Liver (tissue), 9 donors: ENCODE data around the gene SYNGR3. TPM values are rescaled to one million over a fixed set of nuclear protein-coding genes. Genes with fewer than 3 reads are reported as not detected.

Source experiments
- DNase-seq: peaks from one replicate; pipeline ENCODE4 v3.0.0-alpha.2; 2017; ENCODE audit warnings: low spot score
- H3K27ac ChIP-seq, 2 donors: one replicate each; pipeline ENCODE4 v1.7.0; 2013; ENCODE audit warnings: inconsistent platforms in 2 of 2, low read length in 2 of 2, control low read depth in 1 of 2, low read depth in 1 of 2, mild to moderate bottlenecking in 1 of 2
- H3K27me3 ChIP-seq, 4 donors: one replicate each; pipeline versions ENCODE4 v1.6.1 to v1.7.0; 2013; ENCODE audit warnings: low read length in 3 of 4, inconsistent platforms in 1 of 4, mild to moderate bottlenecking in 1 of 4, moderate library complexity in 1 of 4; ENCODE audit not compliant: control insufficient read depth in 4 of 4, insufficient read depth in 4 of 4
- H3K36me3 ChIP-seq, 4 donors: one replicate each; pipeline versions ENCODE4 v1.6.1 to v1.7.0; 2013; ENCODE audit warnings: low read length in 3 of 4, mild to moderate bottlenecking in 3 of 4, low read depth in 1 of 4, moderate library complexity in 1 of 4; ENCODE audit not compliant: control insufficient read depth in 4 of 4, insufficient read depth in 3 of 4
- H3K4me1 ChIP-seq, 4 donors: one replicate each; pipeline versions ENCODE4 v1.6.1 to v1.7.0; 2013; ENCODE audit warnings: low read length in 3 of 4, mild to moderate bottlenecking in 3 of 4, moderate library complexity in 1 of 4; ENCODE audit not compliant: control insufficient read depth in 4 of 4, insufficient read depth in 4 of 4
- H3K4me3 ChIP-seq, 3 donors: one replicate each; pipeline versions ENCODE4 v1.6.1 to v1.7.0; 2013; ENCODE audit warnings: low read length in 3 of 3, control low read depth in 1 of 3, low read depth in 1 of 3, mild to moderate bottlenecking in 1 of 3
- H3K9ac ChIP-seq, 2 donors: one replicate each; pipeline ENCODE4 v1.7.0; 2013; ENCODE audit warnings: low read length in 2 of 2, mild to moderate bottlenecking in 2 of 2, moderate library complexity in 2 of 2, control low read depth in 1 of 2, low read depth in 1 of 2
- H3K9me3 ChIP-seq, 4 donors: one replicate each; pipeline versions ENCODE4 v1.6.1 to v1.7.0; 2013; ENCODE audit warnings: low read length in 3 of 4; ENCODE audit not compliant: control insufficient read depth in 4 of 4
- CTCF ChIP-seq: fragments of 150-350 bp; IDR thresholded peaks from 2 replicates; pipeline ENCODE4 v1.5.1; 2017; ENCODE audit warnings: improper control_type of control experiment, low read depth, low read length; ENCODE audit not compliant: missing input control
- EGR1 ChIP-seq, 2 donors: IDR thresholded peaks; 2 replicates each; pipeline ENCODE4 v1.6.1; 2016 to 2018; ENCODE audit warnings: antibody characterized with exemption in 2 of 2, low read depth in 2 of 2
- FOXA1 ChIP-seq: IDR thresholded peaks from 2 replicates; pipeline ENCODE4 v1.6.1; 2016; ENCODE audit warnings: antibody characterized with exemption
- FOXA2 ChIP-seq: IDR thresholded peaks from 2 replicates; pipeline ENCODE4 v1.6.1; 2016; ENCODE audit warnings: antibody characterized with exemption
- GABPA ChIP-seq, 2 donors: IDR thresholded peaks in 1 of 2; conservative IDR thresholded peaks in 1 of 2; 2 replicates each; pipeline ENCODE4 v1.6.1; 2016; ENCODE audit warnings: antibody characterized with exemption in 2 of 2, mild to moderate bottlenecking in 1 of 2, moderate library complexity in 1 of 2
- HNF4A ChIP-seq, 2 donors: conservative IDR thresholded peaks; 2 replicates each; pipeline ENCODE4 v1.6.1; 2016; ENCODE audit warnings: antibody characterized with exemption in 2 of 2, mild to moderate bottlenecking in 2 of 2
- JUND ChIP-seq, 2 donors: IDR thresholded peaks; 2 replicates each; pipeline ENCODE4 v1.6.1; 2016; ENCODE audit warnings: antibody characterized with exemption in 2 of 2
- MAX ChIP-seq: IDR thresholded peaks from 2 replicates; pipeline ENCODE4 v1.6.1; 2016; ENCODE audit warnings: antibody characterized with exemption
- NR2F2 ChIP-seq: IDR thresholded peaks from 2 replicates; pipeline ENCODE4 v1.6.1; 2016; ENCODE audit warnings: antibody characterized with exemption
- RAD21 ChIP-seq, 2 donors: IDR thresholded peaks; 2 replicates each; pipeline ENCODE4 v1.6.1; 2016; ENCODE audit warnings: antibody characterized with exemption in 2 of 2, mild to moderate bottlenecking in 2 of 2
- REST ChIP-seq: IDR thresholded peaks from 2 replicates; pipeline ENCODE4 v1.6.1; 2016; ENCODE audit warnings: antibody characterized with exemption, mild to moderate bottlenecking
- RXRA ChIP-seq, 2 donors: IDR thresholded peaks; 2 replicates each; pipeline ENCODE4 v1.6.1; 2017 to 2018; ENCODE audit warnings: antibody characterized with exemption in 2 of 2, mild to moderate bottlenecking in 1 of 2
- SP1 ChIP-seq: IDR thresholded peaks from 2 replicates; pipeline ENCODE4 v1.6.1; 2018; ENCODE audit warnings: antibody characterized with exemption, mild to moderate bottlenecking
- TAF1 ChIP-seq: conservative IDR thresholded peaks from 2 replicates; pipeline ENCODE4 v1.6.1; 2016; ENCODE audit warnings: antibody characterized with exemption, mild to moderate bottlenecking
- YY1 ChIP-seq: IDR thresholded peaks from 2 replicates; pipeline ENCODE4 v1.6.1; 2016; ENCODE audit warnings: antibody characterized with exemption, mild to moderate bottlenecking
- WGBS: extraction: QIAGEN DNeasy Blood & Tissue Kit; methylation state at CpG from one replicate; pipeline ENCODE4 v1.1.7; 2013; 5-methylcytosine and 5-hydroxymethylcytosine counted together
- polyA plus RNA-seq, 2 donors: library from polyadenylated mRNA; stranded (reverse) in 1 of 2; unstranded in 1 of 2; fragments of 200-250 nt in 1 of 2; fragments of >200 nt in 1 of 2; fragmentation: Nextera tagmentation in 1 of 2; extraction: Ambion mirVana in 1 of 2; gene quantifications; one replicate each; pipeline versions ENCODE4 v1.2.1 to v1.2.3, GENCODE V29; 2013 to 2015
- total RNA-seq, 2 donors: library from RNA; depleted of rRNA; stranded (reverse); fragments of >200 nt; gene quantifications; one replicate each; pipeline ENCODE4 v1.2.3, GENCODE V29; 2014
- donor health status: healthy.
- donor health status: healthy.
- donor health status: healthy.
- donor health status: healthy.
- donor health status: healthy.

Gene SYNGR3
- total and polyA plus RNA-seq, 4 donors: 0.09 to 0.47 (median 0.17) TPM; not detected in 1

GRCh38 chr16:2028620-2029220 lies 39.0 kb downstream of the SYNGR3 start (continued):
- no peak for TF ChIP-seq TAF1
- TF ChIP-seq RXRA (IDR thresholded peaks at IDR 0.05): no peak
- no peak for TF ChIP-seq HNF4A (conservative IDR thresholded peaks at IDR 0.05)
- TF ChIP-seq GABPA (IDR thresholded peaks at IDR 0.05 in 1 of 2, conservative IDR thresholded peaks at IDR 0.05 in 1 of 2): no peak
- TF ChIP-seq NR2F2: no peak
- no peak for TF ChIP-seq SP1
- no peak for TF ChIP-seq EGR1 (IDR thresholded peaks at IDR 0.05; ENCODE audit: low read depth in 2 of 2)
- TF ChIP-seq JUND (IDR thresholded peaks at IDR 0.05): no peak
- TF ChIP-seq FOXA1: no peak
- no peak for TF ChIP-seq YY1

- TF ChIP-seq EGR1 (IDR thresholded peaks at IDR 0.05; ENCODE audit: low read depth in 2 of 2) (peak; percentile 35 to 82), CTCF (no peak), SP1 (no peak), MAX (peak; percentile 20), RAD21 (IDR thresholded peaks at IDR 0.05) (no peak), YY1 (peak; percentile 50), JUND (IDR thresholded peaks at IDR 0.05) (no peak), RXRA (IDR thresholded peaks at IDR 0.05) (peak in 1 of 2 donors; percentile 67), HNF4A (conservative IDR thresholded peaks at IDR 0.05) (peak; percentile 54 to 76), REST (no peak)
- DNase-seq: no peak
- peaks cover 24 to 82% (median 65%) of the 10 kb centered on the region in 4 donors for H3K4me1 ChIP-seq
- no peaks in the 10 kb centered on the region for H3K36me3 ChIP-seq
- 27% methylated on average over 22 of the region's 22 CpGs for WGBS
- no peaks in the 10 kb centered on the region for H3K9me3 ChIP-seq
- H3K27me3 ChIP-seq: no peaks in the 10 kb centered on the region
- H3K27ac ChIP-seq: peak overlapping the region; percentile 68 to 84
- H3K4me3 ChIP-seq: peak overlapping the region; percentile 41 to 99 (median 47)
- H3K9ac ChIP-seq: peak overlapping the region; percentile 75 to 94
Observed at GRCh38 chr16:2029350-2029749, 39.6 kb downstream of the SYNGR3 start.

GRCh38 chr16:2030036-2030435 lies 40.3 kb downstream of the SYNGR3 start:
- peak overlapping the region; percentile 68 to 84 for H3K27ac ChIP-seq
- no peak for TF ChIP-seq TAF1
- TF ChIP-seq FOXA2: no peak
- no peak for TF ChIP-seq HNF4A (conservative IDR thresholded peaks at IDR 0.05)
- TF ChIP-seq CTCF: no peak
- TF ChIP-seq MAX: no peak
- no peak for TF ChIP-seq GABPA (IDR thresholded peaks at IDR 0.05 in 1 of 2, conservative IDR thresholded peaks at IDR 0.05 in 1 of 2)

More at GRCh38 chr16:2030036-2030435, 40.3 kb downstream of the SYNGR3 start:
- Histone ChIP-seq H3K9ac (peak overlapping the region; percentile 75 to 94), H3K4me1 (peaks cover 24 to 87% (median 67%) of the 10 kb centered on the region in 4 donors), H3K4me3 (peak overlapping the region; percentile 41 to 99 (median 47)), H3K27me3 (no peaks in the 10 kb centered on the region), H3K36me3 (no peaks in the 10 kb centered on the region), H3K9me3 (no peaks in the 10 kb centered on the region)
- 57% methylated on average over 11 of the region's 11 CpGs for WGBS
- DNase-seq: no peak
